ENCODE results near the gene COX6B2.
A peak's percentile ranks its signal among the peaks of the same experiment; 100 is the strongest.

The COX6B2 gene

DNA sequence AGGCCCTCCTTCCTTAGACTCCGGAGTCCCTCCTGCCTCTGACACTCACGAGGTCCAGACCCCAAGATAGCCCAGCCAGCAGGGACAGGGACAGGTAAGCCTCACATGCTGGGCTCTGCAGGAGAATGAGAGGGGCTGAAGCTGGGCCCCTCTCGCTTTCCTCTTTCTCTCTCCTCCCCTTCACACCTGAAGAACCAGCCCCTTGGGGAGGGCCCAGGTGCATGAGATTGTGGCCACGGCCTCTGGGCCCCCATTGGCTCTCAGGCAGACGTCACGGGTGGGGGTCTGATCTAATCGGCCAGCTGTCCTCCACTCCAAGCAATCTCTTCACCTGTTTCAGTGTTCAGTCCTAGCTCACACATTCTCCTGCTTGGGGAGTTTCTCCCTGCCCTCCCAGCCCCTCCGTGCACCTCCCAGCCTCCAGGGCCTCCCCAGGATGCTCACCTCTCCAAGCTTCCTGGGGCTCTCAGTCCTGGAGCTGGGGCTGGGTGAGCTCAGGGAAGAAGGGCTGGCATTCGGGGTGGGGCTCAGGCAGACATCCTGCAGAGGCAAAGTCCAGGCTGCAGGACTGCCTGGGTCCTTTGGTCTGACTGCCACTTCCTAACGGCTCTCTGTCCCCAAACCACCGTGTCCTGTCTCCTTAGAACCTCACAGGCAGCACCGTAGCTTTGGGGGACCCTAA is 32.2 kb downstream of the COX6B2 start:
- TF ChIP-seq, protein P1, sequence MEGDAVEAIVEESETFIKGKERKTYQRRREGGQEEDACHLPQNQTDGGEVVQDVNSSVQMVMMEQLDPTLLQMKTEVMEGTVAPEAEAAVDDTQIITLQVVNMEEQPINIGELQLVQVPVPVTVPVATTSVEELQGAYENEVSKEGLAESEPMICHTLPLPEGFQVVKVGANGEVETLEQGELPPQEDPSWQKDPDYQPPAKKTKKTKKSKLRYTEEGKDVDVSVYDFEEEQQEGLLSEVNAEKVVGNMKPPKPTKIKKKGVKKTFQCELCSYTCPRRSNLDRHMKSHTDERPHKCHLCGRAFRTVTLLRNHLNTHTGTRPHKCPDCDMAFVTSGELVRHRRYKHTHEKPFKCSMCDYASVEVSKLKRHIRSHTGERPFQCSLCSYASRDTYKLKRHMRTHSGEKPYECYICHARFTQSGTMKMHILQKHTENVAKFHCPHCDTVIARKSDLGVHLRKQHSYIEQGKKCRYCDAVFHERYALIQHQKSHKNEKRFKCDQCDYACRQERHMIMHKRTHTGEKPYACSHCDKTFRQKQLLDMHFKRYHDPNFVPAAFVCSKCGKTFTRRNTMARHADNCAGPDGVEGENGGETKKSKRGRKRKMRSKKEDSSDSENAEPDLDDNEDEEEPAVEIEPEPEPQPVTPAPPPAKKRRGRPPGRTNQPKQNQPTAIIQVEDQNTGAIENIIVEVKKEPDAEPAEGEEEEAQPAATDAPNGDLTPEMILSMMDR (IDR thresholded peaks at IDR 0.05; ENCODE audit: low read length, missing control alignments) = no peak
- DNase-seq (ENCODE audit: low read depth) = no peak

DNA sequence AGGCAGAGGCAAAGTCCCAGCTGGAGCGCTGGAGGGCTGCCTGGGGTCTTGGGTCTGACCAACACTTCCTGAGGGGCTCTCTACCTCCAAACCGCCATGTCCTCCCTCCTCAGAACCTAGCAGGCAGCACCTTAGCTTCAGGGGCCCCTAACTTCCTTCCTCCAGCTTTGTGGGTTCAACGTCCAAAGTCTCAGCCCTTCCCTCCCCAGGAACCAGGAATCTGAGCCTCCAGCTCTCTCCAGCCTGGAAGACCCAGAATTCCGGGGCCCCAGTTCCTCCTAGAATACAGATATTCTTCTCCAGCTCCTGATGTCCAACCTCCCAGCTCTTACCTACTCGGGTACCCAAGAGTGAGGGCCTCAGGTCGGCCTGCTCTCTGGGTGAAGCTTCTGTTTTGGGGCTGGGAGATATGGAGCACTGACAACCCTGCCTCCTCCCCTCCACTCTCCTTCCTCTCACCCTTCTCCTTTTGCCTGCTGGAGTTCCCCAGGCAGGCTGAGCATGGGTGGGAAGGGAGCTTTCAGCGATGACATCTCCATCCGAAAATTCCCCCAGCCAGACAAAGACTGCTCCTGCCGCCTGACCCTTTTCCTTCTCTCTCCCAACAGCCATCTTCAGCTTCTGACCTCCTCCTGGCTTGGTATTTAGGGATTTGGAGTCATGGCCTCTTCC is 32.9 kb downstream of the COX6B2 start:
- TF ChIP-seq, protein P1 (IDR thresholded peaks at IDR 0.05; ENCODE audit: low read length, missing control alignments) = no peak
- H3K4me3 ChIP-seq (replicated peaks; ENCODE audit: low read depth, low read length) = no peak overlapping the region
- no peak for DNase-seq (ENCODE audit: low read depth)

More for the DNA sequence above, 32.2 kb downstream of the COX6B2 start:
- no peak overlapping the region for H3K4me3 ChIP-seq (replicated peaks; ENCODE audit: low read depth, low read length)

GRCh38 chr19:55320844-55321419 is 33.6 kb downstream of the COX6B2 start:
- TF ChIP-seq, protein P1 (IDR thresholded peaks at IDR 0.05; ENCODE audit: low read length, missing control alignments) = no peak
- no peak overlapping the region for H3K4me3 ChIP-seq (replicated peaks; ENCODE audit: low read depth, low read length)

DNA sequence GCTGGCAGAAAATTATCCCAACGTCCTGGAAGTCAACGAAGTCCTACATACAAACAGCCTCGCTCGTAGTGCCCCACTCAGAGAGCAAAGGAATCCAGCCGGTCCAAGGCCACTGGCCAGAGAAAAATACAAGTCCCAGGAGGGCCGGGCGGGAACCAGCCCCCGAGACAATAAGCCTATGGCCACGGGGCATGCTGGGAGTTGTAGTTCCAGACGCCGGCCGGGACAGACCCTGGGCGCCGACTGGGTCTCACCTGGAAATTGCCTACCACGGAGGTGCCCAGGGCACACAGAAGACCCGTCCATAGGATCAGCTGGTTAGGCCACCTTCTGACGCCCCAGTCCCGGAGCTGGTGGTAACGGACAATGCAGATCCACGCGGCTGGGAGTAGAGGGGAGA is 34.7 kb downstream of the COX6B2 start:
- DNase-seq (ENCODE audit: low read depth) = peak; percentile 42
- H3K4me3 ChIP-seq (replicated peaks; ENCODE audit: low read depth, low read length) = no peak overlapping the region
- TF ChIP-seq, protein P1 (IDR thresholded peaks at IDR 0.05; ENCODE audit: low read length, missing control alignments) = no peak

More at GRCh38 chr19:55320844-55321419, 33.6 kb downstream of the COX6B2 start:
- no peak for DNase-seq (ENCODE audit: low read depth)

- no peak overlapping the region for H3K4me3 ChIP-seq (replicated peaks; ENCODE audit: low read depth, low read length)
- no peak for DNase-seq (ENCODE audit: low read depth)
- TF ChIP-seq, protein P1 (IDR thresholded peaks at IDR 0.05; ENCODE audit: low read length, missing control alignments) = no peak
These were observed 37.9 kb downstream of the COX6B2 start for GRCh38 chr19:55316646-55317045.

- H3K4me3 ChIP-seq (replicated peaks; ENCODE audit: low read depth, low read length) = no peak overlapping the region
- TF ChIP-seq, protein P1 (IDR thresholded peaks at IDR 0.05; ENCODE audit: low read length, missing control alignments) = no peak
- DNase-seq (ENCODE audit: low read depth) = no peak
These were observed 38.5 kb downstream of the COX6B2 start for GRCh38 chr19:55315956-55316525.

Measured in fibroblast of pulmonary artery (primary cell).